GF-D8 (cell line): ENCODE results near the gene CFC1.
"Not testable (repeated sequence)": the region's sequence is repeated elsewhere in the genome, so short reads cannot be mapped to it uniquely, and the experiment has no call there.

Experiments
- DNase-seq: peaks from one replicate; lab custom pipeline; 2025; lab: John Stamatoyannopoulos, UW

The CFC1 gene

DNA sequence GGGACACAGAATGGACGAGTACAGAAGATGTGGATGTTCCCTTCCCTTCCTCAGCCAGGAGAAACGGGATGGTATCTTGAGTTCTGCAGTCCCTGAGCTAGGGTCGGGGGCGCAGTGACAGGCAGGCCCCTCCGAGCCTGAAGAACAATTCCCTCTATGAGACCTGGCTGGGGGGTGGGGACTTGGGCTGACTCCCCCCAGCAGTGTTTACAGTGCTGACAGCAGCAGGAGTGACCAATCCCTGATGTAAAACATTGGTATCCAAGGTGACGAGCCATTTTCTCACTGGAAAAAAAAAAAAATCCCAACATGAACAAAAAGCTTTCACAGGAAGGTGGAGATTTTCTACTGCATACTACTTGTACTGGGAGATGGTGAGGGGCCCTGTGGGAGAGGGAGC is at the start of gene CFC1:
Gene CFC1, minus strand, starts transcription at position 183 of the 400 bp plus-strand sequence. CDS start 288 bp downstream, outside the sequence.
- not testable (repeated sequence) for DNase-seq

- not testable (repeated sequence) for DNase-seq
These were observed 42.3 kb upstream of the CFC1 start for GRCh38 chr2:130641688-130642087.

DNA sequence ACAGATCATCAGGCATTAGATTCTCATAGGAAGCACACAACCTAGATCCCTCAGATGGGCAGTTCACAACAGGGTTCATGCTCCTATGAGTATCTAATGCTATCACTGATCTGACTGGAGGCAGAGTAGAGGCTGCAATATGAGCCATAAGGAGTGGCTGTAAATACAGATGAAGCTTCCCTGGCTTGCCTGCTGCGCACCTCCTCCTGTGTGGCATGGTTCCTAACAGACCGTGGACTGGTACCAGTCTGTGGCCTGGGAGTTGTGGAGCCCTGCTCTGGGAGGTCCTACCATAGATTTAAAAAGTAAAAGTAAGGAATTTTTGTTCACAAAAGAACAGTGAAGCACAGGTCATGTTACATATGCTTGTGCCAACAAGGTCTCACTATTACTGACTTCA is 39.6 kb upstream of the CFC1 start:
- DNase-seq = not testable (repeated sequence)

GRCh38 chr2:130628784-130629475 is 29.6 kb upstream of the CFC1 start:
- DNase-seq = not testable (repeated sequence)

DNA sequence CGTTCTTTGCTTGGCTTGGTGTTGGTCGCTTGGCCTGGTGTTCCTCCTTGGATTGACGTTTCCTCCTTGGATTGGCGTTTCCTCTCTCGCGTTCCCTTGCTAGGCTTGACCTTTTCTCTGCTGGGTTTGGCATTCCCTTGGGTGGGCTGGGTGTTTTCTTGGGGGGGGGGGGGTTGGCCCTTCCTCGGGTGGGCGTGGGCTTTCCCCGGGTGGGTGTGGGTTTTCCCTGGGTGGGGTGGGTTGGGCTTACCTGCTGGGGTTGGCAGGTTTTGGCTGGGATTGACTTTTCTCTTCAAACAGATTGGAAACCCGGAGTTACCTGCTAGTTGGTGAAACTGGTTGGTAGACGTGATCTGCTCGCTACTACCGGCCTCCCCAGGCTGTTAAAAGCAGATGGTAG is 11.8 kb upstream of the CFC1 start, which contains the start of gene POTEJ:
Gene POTEJ, plus strand, starts transcription at position 301 of the 400 bp plus-strand sequence. Its CDS starts 93 bp downstream, at position 394.
- not testable (repeated sequence) for DNase-seq

DNA sequence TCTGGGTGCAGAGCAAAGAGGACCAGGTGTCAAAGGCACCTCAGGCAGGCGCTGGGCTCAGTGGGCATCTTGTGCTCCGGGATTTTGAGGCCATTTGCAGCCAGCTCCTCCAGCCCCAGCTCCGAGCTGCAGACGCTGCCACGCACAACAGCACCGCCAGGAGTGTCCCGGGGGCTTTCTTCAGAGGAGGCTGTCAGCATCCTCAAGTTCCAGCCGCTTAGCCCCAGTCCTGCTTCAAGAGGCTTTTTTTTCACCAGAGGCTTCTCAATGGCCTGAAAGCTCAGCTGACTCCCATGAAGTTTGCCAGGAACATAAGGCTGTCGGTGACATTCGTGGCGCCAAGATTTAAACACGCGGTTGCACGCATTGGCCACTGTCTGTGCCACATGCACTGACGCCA is 11.1 kb upstream of the CFC1 start:
- not testable (repeated sequence) for DNase-seq

DNA sequence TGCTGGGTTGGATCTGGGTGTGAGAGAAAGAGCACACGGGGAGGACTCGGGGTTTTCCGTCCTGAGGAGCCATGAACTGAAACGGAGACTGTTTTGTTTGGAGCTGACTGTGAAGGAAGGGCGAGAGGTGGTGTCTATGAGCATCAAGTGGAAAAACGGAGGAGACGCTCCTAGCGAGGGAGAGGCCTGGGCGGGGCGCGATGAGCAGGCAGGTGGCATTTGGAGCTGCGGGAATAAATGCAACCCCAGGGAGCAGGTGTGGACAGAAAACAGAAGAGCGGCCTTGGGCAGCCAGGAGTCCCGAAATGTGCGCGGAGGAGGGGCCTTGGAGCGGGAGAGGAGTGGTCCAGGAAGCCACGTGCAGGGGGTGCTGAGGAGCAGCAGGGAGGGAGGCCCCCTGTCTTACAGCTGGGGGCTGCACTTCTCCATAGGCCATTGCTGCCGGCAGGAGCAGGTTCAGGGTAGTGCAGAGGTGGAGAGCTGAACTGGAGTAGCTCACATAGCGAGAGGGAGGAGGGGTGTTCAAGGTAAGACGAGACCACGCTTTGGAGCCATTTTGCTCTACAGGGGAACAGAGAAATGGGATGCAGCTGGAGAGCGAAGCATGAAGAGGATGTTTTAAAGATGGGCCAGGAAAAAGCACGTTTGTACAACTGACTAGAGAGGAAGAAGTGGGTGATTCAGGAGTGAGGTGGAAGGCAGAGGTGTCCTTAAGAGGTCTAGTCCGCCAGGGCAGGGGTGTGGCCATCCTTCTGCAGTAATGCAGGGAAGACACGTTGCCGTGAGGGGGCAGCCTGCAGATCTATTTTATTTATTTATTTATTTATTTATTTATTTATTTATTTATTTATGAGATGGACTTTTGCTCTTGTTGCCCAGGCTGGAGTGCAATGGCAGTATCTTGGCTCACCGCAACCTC is 9.9 kb upstream of the CFC1 start:
- not testable (repeated sequence) for DNase-seq

DNA sequence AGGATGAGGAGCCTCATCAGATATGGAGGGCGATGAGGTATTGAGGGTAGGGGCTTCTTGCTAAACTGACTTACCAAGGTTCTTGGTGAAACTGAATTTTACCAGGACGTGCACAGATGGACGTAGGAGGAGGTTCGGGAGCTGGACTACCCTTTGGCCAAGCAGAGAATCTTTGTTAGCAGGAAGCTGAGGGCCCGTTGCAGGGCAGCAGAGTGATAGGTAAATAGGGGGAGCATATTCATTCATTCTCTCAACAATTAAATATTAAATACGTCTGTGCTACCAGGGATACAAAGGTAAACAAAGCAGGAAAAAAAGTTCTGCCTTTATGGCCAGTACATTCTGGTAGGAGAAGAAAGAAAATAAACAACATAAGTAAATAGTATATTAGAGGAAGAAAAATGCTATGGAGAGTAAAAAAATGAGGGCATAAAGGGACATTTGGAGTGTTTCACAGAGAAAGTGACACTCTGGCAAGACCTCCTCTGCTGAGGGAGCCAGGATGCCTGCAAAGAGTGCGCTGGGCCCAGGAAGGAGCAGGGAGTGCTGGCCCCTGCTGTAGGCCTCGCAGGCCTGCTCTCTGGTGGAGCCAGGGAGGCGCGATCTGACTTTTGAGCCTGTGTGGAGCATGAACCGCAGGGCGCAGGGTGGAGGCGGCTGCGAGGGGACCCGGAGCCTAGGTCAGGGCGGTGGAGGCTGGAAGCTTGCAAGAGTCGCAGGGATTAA is 9.1 kb upstream of the CFC1 start:
- DNase-seq = not testable (repeated sequence)

GRCh38 chr2:130601648-130602302 is 2.4 kb upstream of the CFC1 start:
- DNase-seq = not testable (repeated sequence)

- not testable (repeated sequence) for DNase-seq
These were observed 551 bp upstream of the CFC1 start for GRCh38 chr2:130599926-130600325.

DNA sequence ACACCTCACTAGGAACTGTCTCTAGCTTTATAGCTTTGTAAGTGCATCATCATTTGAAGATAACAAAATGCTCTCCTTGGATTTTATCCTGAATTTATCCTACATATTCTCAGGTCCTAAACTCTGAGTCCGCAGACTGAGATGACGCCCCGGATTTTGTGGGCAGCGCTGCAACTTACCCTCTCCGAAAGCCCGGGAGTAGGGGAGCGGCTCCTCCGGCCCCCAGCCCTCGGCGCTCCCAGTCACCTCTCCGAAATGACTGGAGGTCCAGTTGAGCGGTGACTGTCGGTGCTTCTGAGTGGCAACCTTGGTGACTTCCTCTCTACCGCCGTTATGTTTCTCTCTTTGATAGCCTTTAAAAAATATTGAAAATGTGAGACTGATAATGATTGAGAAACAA is 912 bp downstream of the CFC1 start:
- DNase-seq = not testable (repeated sequence)

DNA sequence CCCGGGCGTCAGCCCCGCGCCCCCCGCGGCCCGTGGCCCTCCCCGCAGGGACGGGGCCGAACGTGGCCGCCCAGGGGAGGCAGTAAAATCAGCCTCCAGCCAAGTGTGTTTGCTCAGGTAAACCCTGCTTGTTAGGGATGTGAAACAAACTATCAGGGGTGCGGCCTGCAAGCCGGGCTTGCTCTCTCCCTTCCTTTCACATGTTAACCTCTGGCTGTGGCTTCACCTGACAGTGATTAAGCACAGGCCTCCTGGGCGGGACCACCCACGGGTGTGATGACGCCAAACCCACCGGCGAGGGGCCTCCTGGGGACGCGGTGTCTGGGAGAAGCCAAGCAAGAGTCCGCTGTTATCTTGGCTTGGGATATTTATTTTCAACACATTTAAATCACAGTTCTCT is 1.4 kb downstream of the CFC1 start:
- DNase-seq = not testable (repeated sequence)

DNA sequence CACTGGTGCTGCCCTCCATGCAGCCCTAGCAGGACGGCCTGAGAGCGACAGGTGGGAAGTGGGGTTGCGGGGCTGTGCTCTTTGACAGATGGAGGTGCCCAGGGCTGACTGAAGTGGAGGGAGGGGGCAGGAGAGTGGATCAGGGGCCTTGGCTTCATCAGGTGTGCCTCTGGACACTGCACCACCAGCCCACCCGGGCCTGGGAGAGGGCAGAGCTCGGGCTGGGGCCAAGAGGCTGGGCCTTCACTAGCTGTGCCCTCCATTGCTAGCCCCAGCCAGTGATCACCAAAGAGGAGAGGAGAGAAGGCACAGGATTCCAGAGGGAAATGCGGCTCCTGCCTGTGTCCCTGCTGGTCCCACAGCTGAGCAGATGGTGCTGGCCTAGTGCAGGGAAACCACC is 2.6 kb downstream of the CFC1 start:
- DNase-seq = not testable (repeated sequence)

GRCh38 chr2:130594011-130594410 is 5.4 kb downstream of the CFC1 start:
- DNase-seq = not testable (repeated sequence)

GRCh38 chr2:130592791-130593414 is 6.5 kb downstream of the CFC1 start:
- DNase-seq = not testable (repeated sequence)

GRCh38 chr2:130590842-130591359 is 8.5 kb downstream of the CFC1 start:
- DNase-seq = not testable (repeated sequence)

DNA sequence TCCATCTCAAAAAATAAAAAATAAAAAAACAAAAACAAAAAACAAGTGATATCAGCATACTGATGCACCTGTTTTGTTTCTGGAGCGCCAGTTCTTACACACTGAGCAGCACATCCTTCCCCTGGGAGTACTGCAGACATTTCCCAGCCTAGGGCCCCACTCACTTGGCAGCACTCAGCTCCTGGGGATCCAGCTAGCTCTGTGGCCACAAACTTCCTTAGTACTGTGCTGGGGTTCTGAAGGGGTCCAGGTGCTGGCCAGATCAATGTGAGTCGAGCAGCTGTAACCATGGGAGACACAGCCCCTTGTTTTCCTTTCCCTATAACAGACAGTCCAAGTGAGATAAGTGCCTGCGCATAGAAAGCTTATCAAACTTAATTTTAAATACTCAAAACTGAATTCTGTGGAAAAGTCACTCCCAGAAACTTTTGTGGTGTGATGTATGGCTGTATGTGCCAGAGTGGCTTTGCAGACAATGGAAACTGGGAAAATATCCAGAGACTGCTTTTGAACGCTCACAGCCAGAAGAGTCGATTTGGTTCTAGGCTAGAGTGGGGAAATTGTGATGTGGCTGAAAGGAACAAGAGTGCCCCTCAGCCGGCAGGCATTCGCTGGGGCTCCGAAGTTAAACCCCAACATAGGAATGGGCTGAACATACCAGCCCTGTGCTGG is 9.1 kb downstream of the CFC1 start:
- not testable (repeated sequence) for DNase-seq

DNA sequence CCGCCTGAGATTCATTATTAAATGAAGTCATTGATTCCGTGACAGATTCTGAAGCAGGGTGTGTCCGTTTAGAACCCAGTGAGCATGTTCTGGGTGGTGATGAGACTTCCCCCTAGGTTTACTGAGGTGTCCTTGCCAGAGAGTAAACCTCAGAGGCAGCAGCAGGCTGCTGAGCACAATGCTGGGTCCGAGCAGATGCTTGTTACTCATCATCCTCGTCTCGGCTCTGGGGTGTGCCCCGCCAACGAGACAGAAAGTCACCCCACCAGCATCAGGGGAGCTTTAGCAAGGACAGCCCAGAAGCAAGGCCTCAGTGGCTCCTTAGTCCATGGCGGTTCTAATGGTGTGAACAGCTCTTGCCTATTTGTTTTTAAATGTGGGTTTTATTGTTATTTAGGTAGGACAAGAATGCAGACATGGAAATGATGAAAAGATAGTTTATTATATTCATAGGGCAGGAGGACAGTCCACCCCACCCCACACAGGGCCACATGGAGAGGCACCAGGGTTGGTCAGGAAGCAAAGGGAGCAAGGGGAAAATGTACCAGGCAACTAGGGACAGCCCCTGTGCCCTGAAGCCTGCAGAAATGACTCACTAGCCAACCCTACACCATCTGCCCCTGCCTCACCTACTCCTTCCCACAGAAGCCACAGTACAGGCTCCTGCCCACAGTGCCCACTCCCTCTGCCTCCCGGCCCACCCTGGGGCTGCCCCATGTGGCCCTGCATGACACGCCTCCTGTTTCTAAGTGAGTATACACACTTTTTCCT is 10.5 kb downstream of the CFC1 start:
- not testable (repeated sequence) for DNase-seq

DNA sequence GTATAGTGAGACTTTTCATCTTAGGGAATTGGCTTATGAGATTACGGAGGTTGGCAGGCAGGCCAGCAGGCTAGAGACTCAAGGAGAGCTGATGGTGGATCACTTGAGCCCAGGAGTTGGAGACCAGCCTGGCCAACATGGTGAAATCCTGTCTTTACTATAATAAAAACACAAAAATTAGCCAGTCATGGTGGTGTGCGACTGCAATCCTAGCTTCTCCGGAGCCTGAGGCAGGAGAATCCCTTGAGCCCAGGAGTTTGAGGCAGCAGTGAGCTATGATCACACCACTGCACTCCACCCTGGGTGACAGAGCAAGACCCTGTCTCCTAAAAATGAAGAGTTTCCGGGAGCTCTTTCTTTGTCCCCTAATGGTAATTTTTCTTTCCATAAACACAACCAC is 14.6 kb downstream of the CFC1 start:
- not testable (repeated sequence) for DNase-seq
